GM18526 (cell line): ENCODE results near the gene RAP1GAP2.

Experiments
- POLR2A ChIP-seq: IDR thresholded peaks from 3 replicates; pipeline ENCODE4 v1.6.1; 2011; ENCODE audit not compliant: insufficient read length; ENCODE audit errors: extremely low read depth

The RAP1GAP2 gene

GRCh38 chr17:3008336-3009288, 212.4 kb downstream of the RAP1GAP2 start:
- no peak for TF ChIP-seq POLR2A

DNA sequence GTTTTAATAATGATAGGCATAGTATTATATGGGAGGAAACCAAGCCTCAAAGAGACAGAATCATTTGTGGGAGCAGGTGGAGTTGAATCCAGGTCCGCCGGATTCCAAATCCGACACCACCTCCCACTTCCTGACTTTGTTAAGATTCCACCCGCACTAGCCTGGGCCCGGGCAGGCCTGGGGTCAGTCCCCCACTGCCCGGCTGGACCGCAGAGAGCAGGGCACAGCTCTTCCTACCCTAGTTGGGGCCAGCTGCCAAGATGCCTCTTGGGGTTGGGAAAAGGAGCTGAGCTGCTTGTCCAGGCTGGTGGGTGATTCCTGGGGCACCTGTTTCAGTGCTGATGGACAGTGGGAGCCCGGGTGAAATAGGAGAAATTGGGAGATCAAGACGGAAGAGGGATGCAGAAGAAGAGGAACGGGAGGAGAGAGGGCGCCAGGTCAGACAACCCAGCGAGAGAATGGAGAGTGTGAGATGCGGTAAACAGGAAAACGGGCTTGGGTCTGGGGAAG, 213.2 kb downstream of the RAP1GAP2 start:
- TF ChIP-seq POLR2A, result no peak

GRCh38 chr17:3011891-3012290, 215.7 kb downstream of the RAP1GAP2 start:
- TF ChIP-seq POLR2A, result no peak

GRCh38 chr17:3012926-3013581, 216.8 kb downstream of the RAP1GAP2 start:
- TF ChIP-seq POLR2A, result no peak

- no peak for TF ChIP-seq POLR2A
Measured at GRCh38 chr17:3015890-3016289, 219.7 kb downstream of the RAP1GAP2 start.

- no peak for TF ChIP-seq POLR2A
Measured at GRCh38 chr17:3017936-3018335, 221.7 kb downstream of the RAP1GAP2 start.

DNA sequence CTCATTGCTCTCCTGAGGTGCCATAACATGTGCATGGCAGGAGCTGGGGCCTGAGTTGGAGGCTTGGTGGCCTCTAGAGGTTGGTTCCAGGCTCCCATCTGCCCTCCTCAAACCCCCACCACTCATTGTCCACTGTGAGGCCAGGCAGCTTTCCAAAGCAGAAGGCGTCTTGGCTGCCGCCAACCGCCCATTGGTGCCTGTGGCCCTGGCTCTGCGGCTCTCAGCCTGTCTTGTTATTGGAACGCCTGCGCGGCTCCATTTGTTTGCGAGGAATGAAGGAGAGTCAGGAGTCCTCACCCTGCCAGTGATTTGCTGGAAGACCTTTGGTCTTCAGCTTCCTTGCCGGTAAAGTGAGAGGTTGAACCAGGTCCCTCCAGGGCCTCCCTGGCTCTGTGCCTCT, 223.5 kb downstream of the RAP1GAP2 start:
- no peak for TF ChIP-seq POLR2A

DNA sequence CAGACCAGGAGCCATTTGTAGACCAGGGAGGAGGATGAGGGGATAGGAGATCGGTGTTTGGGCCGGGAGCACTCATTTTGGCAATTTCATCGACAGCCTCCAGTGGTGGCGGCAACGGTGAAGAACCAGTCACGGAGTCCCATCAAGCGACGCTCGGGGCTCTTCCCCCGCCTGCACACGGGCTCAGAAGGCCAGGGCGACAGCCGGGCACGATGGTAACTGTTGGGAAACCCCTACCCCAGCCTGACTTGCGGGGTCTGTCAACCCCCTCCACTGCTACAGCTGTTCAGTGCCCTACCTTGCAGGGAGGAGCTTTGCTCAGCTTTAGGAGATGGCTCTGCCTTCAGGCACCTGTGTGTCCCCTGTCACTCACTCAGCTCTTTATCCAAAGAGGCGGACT, 224.1 kb downstream of the RAP1GAP2 start:
- no peak for TF ChIP-seq POLR2A

DNA sequence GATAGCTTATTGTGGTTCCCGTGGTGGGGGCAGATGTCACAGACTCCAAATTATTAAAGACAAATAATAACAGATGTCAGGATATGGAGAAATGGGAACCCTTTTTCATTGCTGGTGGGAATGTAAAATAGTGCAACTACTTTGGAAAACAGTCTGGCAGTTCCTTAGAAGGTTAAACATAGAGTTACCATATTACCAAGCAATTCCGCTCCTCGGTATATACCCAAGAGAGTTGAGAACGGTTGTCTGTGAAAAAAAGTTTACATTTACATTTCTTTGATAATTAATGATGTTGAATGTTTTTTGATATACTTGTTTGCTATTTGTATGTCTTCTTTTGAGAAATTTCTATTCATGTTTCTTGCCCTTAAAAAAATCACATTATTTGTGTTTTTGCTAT, 226.0 kb downstream of the RAP1GAP2 start:
- TF ChIP-seq POLR2A, result no peak

- no peak for TF ChIP-seq POLR2A
Measured at GRCh38 chr17:3024346-3024745, 228.1 kb downstream of the RAP1GAP2 start.

DNA sequence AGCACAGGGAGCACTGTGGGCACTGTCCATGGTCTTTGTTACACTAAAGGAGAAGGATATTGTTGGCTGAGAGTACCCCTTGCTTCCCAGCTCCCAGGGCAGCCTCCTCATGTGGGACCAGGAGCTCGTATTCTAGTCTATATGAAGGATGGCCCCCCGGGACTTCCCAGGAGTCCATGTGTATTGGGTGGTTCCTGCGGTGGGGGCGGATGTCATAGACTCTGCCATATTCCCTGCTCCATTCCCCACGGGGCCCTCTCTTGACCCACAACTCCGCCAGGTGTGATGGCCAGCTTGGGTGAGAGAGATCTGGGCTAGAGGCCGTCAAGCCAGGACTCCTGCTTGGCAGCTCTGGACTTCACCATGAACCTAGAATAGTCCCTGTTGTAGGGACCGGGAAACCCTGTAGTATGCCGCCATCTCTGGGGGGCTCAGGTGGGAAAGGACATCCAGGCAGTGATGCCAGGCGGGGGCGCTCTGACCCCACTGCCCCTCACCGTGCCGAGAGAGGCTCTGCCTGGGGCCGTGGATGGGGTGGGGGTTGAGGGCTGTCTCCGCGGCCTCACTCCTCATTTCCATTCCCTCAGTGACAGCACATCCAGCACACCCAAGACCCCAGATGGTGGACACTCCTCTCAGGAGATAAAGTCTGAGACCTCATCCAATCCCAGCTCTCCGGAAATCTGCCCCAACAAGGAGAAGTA, 229.3 kb downstream of the RAP1GAP2 start:
- no peak for TF ChIP-seq POLR2A

DNA sequence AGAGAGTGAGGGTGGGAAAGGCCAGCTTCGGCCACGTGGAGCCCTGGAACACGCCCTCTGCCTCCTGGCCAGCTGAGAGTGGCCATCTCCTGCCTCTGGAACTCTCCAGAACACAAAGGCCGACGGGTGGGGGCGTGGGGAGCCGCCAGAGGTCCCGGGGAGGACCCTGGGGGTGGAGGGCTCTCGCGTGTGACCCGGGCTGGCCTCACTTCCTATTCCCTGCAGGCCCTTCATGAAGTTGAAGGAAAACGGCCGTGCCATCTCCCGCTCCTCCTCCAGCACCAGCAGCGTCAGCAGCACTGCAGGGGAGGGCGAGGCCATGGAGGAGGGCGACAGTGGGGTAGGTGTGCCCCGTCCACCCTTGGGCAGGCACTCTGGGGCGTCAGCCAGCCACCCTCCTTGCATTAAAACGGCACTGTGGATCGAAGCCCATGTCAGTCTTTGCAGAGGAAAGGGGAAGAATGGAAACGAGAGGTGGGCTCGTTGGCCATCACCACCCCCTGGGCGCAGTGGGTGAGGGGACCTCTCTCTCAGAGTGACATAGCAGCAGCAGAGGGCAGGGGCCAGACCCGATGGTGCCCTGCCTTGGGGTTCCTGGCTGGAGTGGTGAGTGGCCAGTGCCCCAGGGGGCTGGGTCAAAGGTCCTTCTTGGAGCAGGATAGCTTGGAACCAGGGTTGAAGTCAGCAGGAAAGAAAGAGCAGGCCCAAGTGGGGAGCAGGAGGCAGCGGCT, 230.1 kb downstream of the RAP1GAP2 start:
- no peak for TF ChIP-seq POLR2A

DNA sequence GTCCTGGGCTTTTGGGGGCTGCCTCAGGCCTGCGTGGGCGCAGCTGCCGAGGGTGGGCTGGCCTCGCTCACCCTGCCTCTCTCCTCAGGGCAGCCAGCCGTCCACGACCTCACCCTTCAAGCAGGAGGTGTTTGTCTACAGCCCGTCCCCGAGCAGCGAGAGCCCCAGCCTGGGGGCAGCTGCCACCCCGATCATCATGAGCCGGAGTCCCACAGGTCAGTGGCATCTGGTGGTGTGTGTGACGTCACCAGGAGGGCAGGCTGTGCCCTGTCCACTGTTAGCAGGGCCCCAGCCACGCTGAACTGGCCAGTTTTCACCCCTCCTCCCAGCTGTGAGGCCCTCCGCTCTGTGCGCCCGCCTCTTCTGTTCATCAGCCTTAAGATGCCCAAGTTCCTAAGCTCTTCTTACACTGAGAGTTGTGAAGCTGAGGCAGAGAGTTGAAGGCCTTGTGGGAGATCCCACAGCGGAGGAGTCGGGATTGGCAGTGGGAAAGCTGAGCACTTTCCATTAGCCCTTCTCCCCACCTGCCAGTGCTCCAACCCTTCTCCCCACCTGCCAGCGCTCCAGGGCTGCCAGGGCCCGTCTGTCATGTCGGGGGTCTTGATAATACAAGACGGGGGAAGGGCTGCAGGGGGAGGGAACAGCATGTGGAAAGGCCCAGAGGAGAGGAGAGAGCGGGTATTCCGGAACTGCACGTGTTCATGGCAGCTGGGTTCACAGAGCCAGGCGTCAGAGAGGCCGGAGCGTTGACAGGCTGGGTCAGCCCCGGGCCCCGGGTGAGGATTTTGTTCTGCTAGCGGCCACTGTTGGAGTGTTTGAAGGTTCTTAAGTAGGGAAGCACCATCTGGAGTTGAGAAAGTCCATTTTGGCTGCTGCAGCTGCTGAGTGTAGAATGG, 230.9 kb downstream of the RAP1GAP2 start:
- no peak for TF ChIP-seq POLR2A

GRCh38 chr17:3027786-3028532, 231.7 kb downstream of the RAP1GAP2 start:
- TF ChIP-seq POLR2A, result no peak
